Liver (tissue), 9 donors: ENCODE measurements around the gene B9D1. TPM values are rescaled to one million over a fixed set of nuclear protein-coding genes. Genes with fewer than 3 reads are reported as not detected.

Source experiments
- DNase-seq: peaks from one replicate; pipeline ENCODE4 v3.0.0-alpha.2; 2017; ENCODE audit warnings: low spot score
- H3K27ac ChIP-seq, 2 donors: one replicate each; pipeline ENCODE4 v1.7.0; 2013; ENCODE audit warnings: inconsistent platforms in 2 of 2, low read length in 2 of 2, control low read depth in 1 of 2, low read depth in 1 of 2, mild to moderate bottlenecking in 1 of 2
- H3K27me3 ChIP-seq, 4 donors: one replicate each; pipeline versions ENCODE4 v1.6.1 to v1.7.0; 2013; ENCODE audit warnings: low read length in 3 of 4, inconsistent platforms in 1 of 4, mild to moderate bottlenecking in 1 of 4, moderate library complexity in 1 of 4; ENCODE audit not compliant: control insufficient read depth in 4 of 4, insufficient read depth in 4 of 4
- H3K36me3 ChIP-seq, 4 donors: one replicate each; pipeline versions ENCODE4 v1.6.1 to v1.7.0; 2013; ENCODE audit warnings: low read length in 3 of 4, mild to moderate bottlenecking in 3 of 4, low read depth in 1 of 4, moderate library complexity in 1 of 4; ENCODE audit not compliant: control insufficient read depth in 4 of 4, insufficient read depth in 3 of 4
- H3K4me1 ChIP-seq, 4 donors: one replicate each; pipeline versions ENCODE4 v1.6.1 to v1.7.0; 2013; ENCODE audit warnings: low read length in 3 of 4, mild to moderate bottlenecking in 3 of 4, moderate library complexity in 1 of 4; ENCODE audit not compliant: control insufficient read depth in 4 of 4, insufficient read depth in 4 of 4
- H3K4me3 ChIP-seq, 3 donors: one replicate each; pipeline versions ENCODE4 v1.6.1 to v1.7.0; 2013; ENCODE audit warnings: low read length in 3 of 3, control low read depth in 1 of 3, low read depth in 1 of 3, mild to moderate bottlenecking in 1 of 3
- H3K9ac ChIP-seq, 2 donors: one replicate each; pipeline ENCODE4 v1.7.0; 2013; ENCODE audit warnings: low read length in 2 of 2, mild to moderate bottlenecking in 2 of 2, moderate library complexity in 2 of 2, control low read depth in 1 of 2, low read depth in 1 of 2
- H3K9me3 ChIP-seq, 4 donors: one replicate each; pipeline versions ENCODE4 v1.6.1 to v1.7.0; 2013; ENCODE audit warnings: low read length in 3 of 4; ENCODE audit not compliant: control insufficient read depth in 4 of 4
- ATF3 ChIP-seq: IDR thresholded peaks from 2 replicates; pipeline ENCODE4 v1.6.1; 2016; ENCODE audit warnings: antibody characterized with exemption
- CTCF ChIP-seq: fragments of 150-350 bp; IDR thresholded peaks from 2 replicates; pipeline ENCODE4 v1.5.1; 2017; ENCODE audit warnings: improper control_type of control experiment, low read depth, low read length; ENCODE audit not compliant: missing input control
- EGR1 ChIP-seq, 2 donors: IDR thresholded peaks; 2 replicates each; pipeline ENCODE4 v1.6.1; 2016 to 2018; ENCODE audit warnings: antibody characterized with exemption in 2 of 2, low read depth in 2 of 2
- FOXA1 ChIP-seq: IDR thresholded peaks from 2 replicates; pipeline ENCODE4 v1.6.1; 2016; ENCODE audit warnings: antibody characterized with exemption
- GABPA ChIP-seq, 2 donors: IDR thresholded peaks in 1 of 2; conservative IDR thresholded peaks in 1 of 2; 2 replicates each; pipeline ENCODE4 v1.6.1; 2016; ENCODE audit warnings: antibody characterized with exemption in 2 of 2, mild to moderate bottlenecking in 1 of 2, moderate library complexity in 1 of 2
- HNF4A ChIP-seq, 2 donors: conservative IDR thresholded peaks; 2 replicates each; pipeline ENCODE4 v1.6.1; 2016; ENCODE audit warnings: antibody characterized with exemption in 2 of 2, mild to moderate bottlenecking in 2 of 2
- HNF4G ChIP-seq: IDR thresholded peaks from 2 replicates; pipeline ENCODE4 v1.6.1; 2016; ENCODE audit warnings: antibody characterized with exemption
- NR2F2 ChIP-seq: IDR thresholded peaks from 2 replicates; pipeline ENCODE4 v1.6.1; 2016; ENCODE audit warnings: antibody characterized with exemption
- RAD21 ChIP-seq, 2 donors: IDR thresholded peaks; 2 replicates each; pipeline ENCODE4 v1.6.1; 2016; ENCODE audit warnings: antibody characterized with exemption in 2 of 2, mild to moderate bottlenecking in 2 of 2
- REST ChIP-seq: IDR thresholded peaks from 2 replicates; pipeline ENCODE4 v1.6.1; 2016; ENCODE audit warnings: antibody characterized with exemption, mild to moderate bottlenecking
- RXRA ChIP-seq, 2 donors: IDR thresholded peaks; 2 replicates each; pipeline ENCODE4 v1.6.1; 2017 to 2018; ENCODE audit warnings: antibody characterized with exemption in 2 of 2, mild to moderate bottlenecking in 1 of 2
- SP1 ChIP-seq: IDR thresholded peaks from 2 replicates; pipeline ENCODE4 v1.6.1; 2018; ENCODE audit warnings: antibody characterized with exemption, mild to moderate bottlenecking
- YY1 ChIP-seq: IDR thresholded peaks from 2 replicates; pipeline ENCODE4 v1.6.1; 2016; ENCODE audit warnings: antibody characterized with exemption, mild to moderate bottlenecking
- ZBTB33 ChIP-seq: IDR thresholded peaks from 2 replicates; pipeline ENCODE4 v1.6.1; 2016; ENCODE audit warnings: antibody characterized with exemption
- WGBS: extraction: QIAGEN DNeasy Blood & Tissue Kit; methylation state at CpG from one replicate; pipeline ENCODE4 v1.1.7; 2013; 5-methylcytosine and 5-hydroxymethylcytosine counted together
- polyA plus RNA-seq, 2 donors: library from polyadenylated mRNA; stranded (reverse) in 1 of 2; unstranded in 1 of 2; fragments of 200-250 nt in 1 of 2; fragments of >200 nt in 1 of 2; fragmentation: Nextera tagmentation in 1 of 2; extraction: Ambion mirVana in 1 of 2; gene quantifications; one replicate each; pipeline versions ENCODE4 v1.2.1 to v1.2.3, GENCODE V29; 2013 to 2015
- total RNA-seq, 2 donors: library from RNA; depleted of rRNA; stranded (reverse); fragments of >200 nt; gene quantifications; one replicate each; pipeline ENCODE4 v1.2.3, GENCODE V29; 2014
- donor health status: healthy.
- donor health status: healthy.
- donor health status: healthy.
- donor health status: healthy.
- donor health status: healthy.

Gene B9D1
- total and polyA plus RNA-seq, 4 donors: 8.4 to 22.0 (median 10.8) TPM

GRCh38 chr17:19339341-19339815 is 23.1 kb downstream of the B9D1 start:
- 67% methylated on average over 2 of the region's 2 CpGs for WGBS
- H3K4me1 ChIP-seq: peaks cover 16 to 77% (median 57%) of the 10 kb centered on the region in 4 donors
- no peaks in the 10 kb centered on the region for H3K36me3 ChIP-seq
- peak overlapping the region in 1 of 2 donors; percentile 42 for H3K9ac ChIP-seq
- TF ChIP-seq EGR1 (IDR thresholded peaks at IDR 0.05; ENCODE audit: low read depth in 2 of 2) (no peak), ZBTB33 (no peak), CTCF (no peak), RAD21 (IDR thresholded peaks at IDR 0.05) (no peak), SP1 (no peak), GABPA (IDR thresholded peaks at IDR 0.05 in 1 of 2, conservative IDR thresholded peaks at IDR 0.05 in 1 of 2) (no peak), ATF3 (no peak), NR2F2 (no peak), RXRA (IDR thresholded peaks at IDR 0.05) (no peak), HNF4G (no peak), HNF4A (conservative IDR thresholded peaks at IDR 0.05) (no peak), FOXA1 (no peak), REST (no peak), YY1 (no peak)
- no peak overlapping the region for H3K4me3 ChIP-seq
- H3K27ac ChIP-seq: peak overlapping the region; percentile 84 to 92
- no peaks in the 10 kb centered on the region for H3K27me3 ChIP-seq
- H3K9me3 ChIP-seq: no peaks in the 10 kb centered on the region
- no peak for DNase-seq
